ENCODE data around the gene GPRIN3.
"Not testable (repeated sequence)": the region's sequence is repeated elsewhere in the genome, so short reads cannot be mapped to it uniquely, and the experiment has no call there.

Gene GPRIN3

DNA sequence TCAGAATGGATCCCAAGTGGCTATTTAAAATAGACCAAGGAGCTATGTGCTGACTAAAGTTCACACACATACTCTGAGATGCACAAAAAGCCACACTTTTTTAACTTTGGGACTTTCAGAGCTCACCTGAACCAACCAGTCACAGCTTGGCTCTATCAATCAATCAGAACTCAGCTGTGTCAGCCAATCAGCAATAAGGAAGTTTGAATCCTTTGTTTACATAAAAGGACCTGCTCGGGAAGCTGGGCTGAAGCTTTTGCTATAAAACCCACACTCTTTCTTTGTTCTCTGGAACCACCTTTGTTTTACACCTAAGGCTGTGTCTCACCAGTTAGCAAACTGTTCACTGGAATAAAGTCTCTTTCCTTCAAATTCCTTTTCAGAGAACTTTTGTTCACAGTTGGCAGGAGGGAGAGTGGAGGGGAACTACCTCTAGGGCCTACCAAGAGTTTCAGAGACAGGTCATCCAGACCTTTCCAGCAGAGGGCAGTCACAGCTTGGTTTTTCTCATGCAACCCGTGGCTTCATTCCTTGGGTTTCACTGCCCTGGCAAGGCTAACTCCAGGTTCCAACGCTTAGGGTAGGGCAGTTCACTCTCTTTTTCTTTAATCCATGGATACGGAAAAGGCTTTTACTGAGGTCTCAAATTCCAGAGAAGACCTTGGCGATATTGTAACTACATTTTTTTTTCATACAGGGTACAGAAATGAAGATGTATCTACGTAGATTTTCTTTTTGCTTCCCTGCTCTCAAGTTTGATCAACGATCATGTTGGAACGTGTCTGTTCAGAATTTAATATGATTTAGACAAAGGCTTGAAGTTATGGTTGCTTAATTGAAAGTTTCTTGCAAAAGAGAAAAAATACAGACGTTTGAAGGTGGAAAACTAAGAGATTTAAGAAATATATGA is 80.7 kb downstream of the GPRIN3 start:
- Histone ChIP-seq H3K4me3 (no peak overlapping the region), H3K4me1 (peaks cover 3% of the 10 kb centered on the region; the same call in 1 of the 2 replicates), H3K27me3 (ENCODE audit: low read depth) (no peaks in the 10 kb centered on the region), H3K9me3 (no peaks in the 10 kb centered on the region), H3K36me3 (replicated peaks) (no peaks in the 10 kb centered on the region)
- peak; percentile 78 to 87 for DNase-seq (ENCODE audit: low spot score in 2 of 2)
- in situ Hi-C loops (cut with MboI; ENCODE audit: low sequenced_read_pairs), result no loop called here

DNA sequence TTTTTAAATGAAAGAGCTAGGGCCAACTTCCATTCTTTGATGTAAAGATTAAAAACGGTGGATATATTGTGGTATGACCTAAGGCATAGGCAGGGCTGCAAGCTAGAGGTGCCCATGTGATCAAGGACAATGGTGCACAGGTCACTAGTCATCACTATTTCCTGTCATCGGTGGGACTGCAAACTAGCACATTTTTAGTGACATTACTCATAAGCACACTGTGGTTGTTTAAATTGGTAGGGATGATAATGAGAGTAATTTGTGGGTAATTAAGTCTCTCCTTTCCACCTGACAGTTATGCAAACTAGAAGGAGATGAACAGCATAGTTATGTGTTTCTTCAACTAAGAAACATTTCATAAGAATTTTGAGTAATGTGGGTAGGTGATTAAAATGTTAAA is 85.4 kb downstream of the GPRIN3 start:
- in situ Hi-C loops (cut with MboI; ENCODE audit: low sequenced_read_pairs), result no loop called here
- Histone ChIP-seq H3K27me3 (ENCODE audit: low read depth) (no peaks in the 10 kb centered on the region), H3K9me3 (no peaks in the 10 kb centered on the region), H3K36me3 (replicated peaks) (no peaks in the 10 kb centered on the region), H3K4me3 (no peak overlapping the region), H3K4me1 (peaks cover 11% of the 10 kb centered on the region)
- no peak for DNase-seq (ENCODE audit: low spot score in 2 of 2)

DNA sequence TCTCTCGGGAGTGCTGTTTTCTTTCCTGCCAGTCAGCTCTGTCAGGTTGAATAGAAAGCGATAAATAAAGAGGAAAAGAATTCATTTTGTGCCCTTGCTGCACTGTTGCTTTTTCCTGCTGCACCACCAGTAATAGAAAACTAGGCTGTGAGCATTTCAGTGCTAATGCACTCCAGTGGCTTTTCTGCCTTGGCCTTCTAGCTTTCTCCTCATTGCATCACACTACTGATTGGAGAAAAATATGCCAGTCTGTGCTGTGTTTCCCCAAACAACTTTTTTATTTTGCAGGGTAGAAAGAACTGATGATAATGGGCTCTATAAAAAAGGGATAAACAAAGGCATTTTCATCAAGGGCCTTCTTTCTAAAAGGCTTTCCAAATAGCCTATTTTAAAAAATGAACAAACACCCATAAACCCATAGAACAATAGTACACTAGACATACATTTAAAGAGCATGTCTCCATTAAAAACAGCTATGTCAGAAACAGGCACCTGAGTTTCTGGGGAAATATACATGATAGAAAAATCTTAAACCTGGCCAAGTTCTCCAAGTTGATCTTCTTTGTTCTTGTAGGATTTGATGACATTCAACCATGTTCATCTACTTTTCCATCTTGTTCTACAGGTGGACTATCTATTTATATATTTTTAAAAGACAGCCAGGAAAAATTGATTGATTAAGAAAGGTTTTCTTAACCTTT is 86.3 kb downstream of the GPRIN3 start:
- H3K4me1 ChIP-seq, result peaks cover 8% of the 10 kb centered on the region
- no peaks in the 10 kb centered on the region for H3K27me3 ChIP-seq (ENCODE audit: low read depth)
- H3K4me3 ChIP-seq, result no peak overlapping the region
- H3K9me3 ChIP-seq, result no peaks in the 10 kb centered on the region
- in situ Hi-C loops (cut with MboI; ENCODE audit: low sequenced_read_pairs), result no loop called here
- DNase-seq (ENCODE audit: low spot score in 2 of 2), result no peak
- H3K36me3 ChIP-seq (replicated peaks), result no peaks in the 10 kb centered on the region

DNA sequence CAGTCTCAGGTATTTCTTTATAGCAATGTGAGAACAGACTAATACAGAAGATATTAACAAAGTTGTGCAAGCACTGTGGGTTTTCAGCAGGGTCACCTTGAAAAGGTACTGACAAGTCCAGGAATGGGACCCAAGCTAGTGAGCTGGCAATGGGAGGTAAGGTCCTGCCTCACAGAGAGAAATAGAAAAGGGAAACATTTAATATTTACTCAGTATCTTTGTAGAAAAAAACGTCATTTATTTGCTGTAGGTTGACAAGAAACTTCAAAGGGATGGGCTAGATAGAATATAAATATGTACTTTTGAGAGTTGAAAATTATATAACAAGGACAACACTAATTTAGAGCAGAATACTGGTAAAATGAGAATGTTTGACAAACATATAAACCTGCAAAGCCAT is 89.0 kb downstream of the GPRIN3 start:
- H3K36me3 ChIP-seq (replicated peaks), result no peaks in the 10 kb centered on the region
- in situ Hi-C loops (cut with MboI; ENCODE audit: low sequenced_read_pairs), result no loop called here
- DNase-seq (ENCODE audit: low spot score in 2 of 2), result no peak
- H3K27me3 ChIP-seq (ENCODE audit: low read depth), result no peaks in the 10 kb centered on the region
- no peaks in the 10 kb centered on the region for H3K9me3 ChIP-seq
- no peak overlapping the region for H3K4me3 ChIP-seq
- peaks cover 8% of the 10 kb centered on the region for H3K4me1 ChIP-seq

DNA sequence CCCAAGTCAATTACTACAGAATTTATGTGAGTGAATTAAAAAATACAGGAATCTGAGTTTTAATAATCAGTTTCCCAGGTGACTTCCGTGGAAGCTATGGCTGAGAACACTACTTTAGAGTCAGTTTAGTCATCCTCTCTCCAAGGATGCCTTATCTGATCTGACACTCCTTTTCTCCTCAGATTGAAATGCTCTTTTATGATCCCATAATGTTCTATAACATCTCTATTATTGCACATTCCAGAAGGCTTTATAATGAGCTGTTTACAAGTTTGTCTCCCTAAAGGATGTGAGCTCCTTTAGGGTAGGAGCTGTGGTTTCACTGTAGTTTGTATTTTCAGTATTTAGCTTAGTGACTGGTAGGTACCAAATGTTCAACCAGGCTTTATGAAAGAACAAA is 90.0 kb downstream of the GPRIN3 start:
- Histone ChIP-seq H3K27me3 (ENCODE audit: low read depth) (no peaks in the 10 kb centered on the region), H3K36me3 (replicated peaks) (no peaks in the 10 kb centered on the region), H3K9me3 (no peaks in the 10 kb centered on the region), H3K4me1 (peaks cover 8% of the 10 kb centered on the region), H3K4me3 (no peak overlapping the region)
- in situ Hi-C loops (cut with MboI; ENCODE audit: low sequenced_read_pairs), result no loop called here
- DNase-seq (ENCODE audit: low spot score in 2 of 2), result no peak

DNA sequence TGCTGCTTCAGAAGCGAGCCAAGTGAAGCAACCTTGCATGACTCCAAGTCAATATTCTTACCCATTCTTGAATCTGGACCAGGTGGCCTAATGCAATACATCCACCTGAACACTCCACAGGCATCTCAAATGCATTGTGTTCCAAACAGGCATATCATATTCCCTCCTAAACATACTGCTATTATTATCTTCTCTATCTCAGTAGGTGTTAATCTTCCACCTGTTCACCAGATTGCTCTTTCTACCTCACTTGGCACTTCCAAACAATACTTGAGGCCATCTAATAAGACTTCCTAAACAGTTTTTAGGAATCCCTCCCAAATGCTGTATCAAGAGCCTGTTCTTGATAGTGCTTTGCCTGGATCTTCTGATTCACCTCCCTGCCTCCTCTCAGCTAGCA is 90.7 kb downstream of the GPRIN3 start:
- in situ Hi-C loops (cut with MboI; ENCODE audit: low sequenced_read_pairs), result no loop called here
- Histone ChIP-seq H3K4me3 (no peak overlapping the region), H3K36me3 (replicated peaks) (no peaks in the 10 kb centered on the region), H3K9me3 (no peaks in the 10 kb centered on the region), H3K4me1 (peaks cover 8% of the 10 kb centered on the region), H3K27me3 (ENCODE audit: low read depth) (no peaks in the 10 kb centered on the region)
- no peak for DNase-seq (ENCODE audit: low spot score in 2 of 2)

DNA sequence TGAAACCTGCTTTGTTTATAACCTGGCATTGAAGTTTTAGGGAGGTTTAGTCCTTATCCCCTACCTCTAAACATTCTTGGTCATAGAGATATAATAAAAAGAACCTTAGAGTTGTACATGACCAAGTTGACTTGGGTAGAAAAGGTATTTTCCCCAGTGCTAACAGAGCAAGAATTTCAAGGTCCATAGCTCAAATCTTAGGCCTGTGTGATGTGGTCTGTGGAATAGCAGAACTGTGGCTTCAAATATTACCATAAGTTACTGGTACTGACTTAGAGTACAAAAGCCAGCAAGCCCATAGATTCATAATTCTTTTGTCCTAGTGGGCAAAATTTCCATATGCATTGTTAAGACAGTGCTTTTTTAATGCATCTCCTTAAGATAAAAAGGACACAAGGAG is 91.2 kb downstream of the GPRIN3 start:
- Histone ChIP-seq H3K9me3 (no peaks in the 10 kb centered on the region), H3K4me3 (no peak overlapping the region), H3K36me3 (replicated peaks) (no peaks in the 10 kb centered on the region), H3K4me1 (peaks cover 8% of the 10 kb centered on the region), H3K27me3 (ENCODE audit: low read depth) (no peaks in the 10 kb centered on the region)
- DNase-seq (ENCODE audit: low spot score in 2 of 2), result no peak
- in situ Hi-C loops (cut with MboI; ENCODE audit: low sequenced_read_pairs), result no loop called here

DNA sequence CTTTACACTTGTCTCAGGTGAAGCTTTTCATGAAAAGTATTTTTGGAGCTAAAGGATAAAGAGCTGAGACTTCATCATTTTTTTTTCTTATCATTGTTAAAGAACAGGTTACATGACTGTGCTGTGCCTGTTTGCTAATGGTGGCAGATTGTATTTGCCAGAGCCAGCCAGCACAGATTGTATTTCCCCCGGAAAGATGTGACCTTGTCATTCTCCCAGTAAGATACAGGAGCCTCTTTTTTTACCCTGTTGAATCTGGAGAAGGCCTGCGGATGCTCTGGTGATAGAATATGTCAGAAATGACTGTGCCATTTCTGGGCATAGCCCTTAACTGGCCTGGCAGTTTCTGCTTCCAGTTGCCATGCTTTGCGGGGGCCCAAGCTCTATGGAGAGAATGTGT is 91.9 kb downstream of the GPRIN3 start:
- H3K4me1 ChIP-seq, result peaks cover 3% of the 10 kb centered on the region
- no peak overlapping the region for H3K4me3 ChIP-seq
- H3K9me3 ChIP-seq, result no peaks in the 10 kb centered on the region
- no peak for DNase-seq (ENCODE audit: low spot score in 2 of 2)
- H3K36me3 ChIP-seq (replicated peaks), result no peaks in the 10 kb centered on the region
- H3K27me3 ChIP-seq (ENCODE audit: low read depth), result no peaks in the 10 kb centered on the region
- in situ Hi-C loops (cut with MboI; ENCODE audit: low sequenced_read_pairs), result no loop called here

DNA sequence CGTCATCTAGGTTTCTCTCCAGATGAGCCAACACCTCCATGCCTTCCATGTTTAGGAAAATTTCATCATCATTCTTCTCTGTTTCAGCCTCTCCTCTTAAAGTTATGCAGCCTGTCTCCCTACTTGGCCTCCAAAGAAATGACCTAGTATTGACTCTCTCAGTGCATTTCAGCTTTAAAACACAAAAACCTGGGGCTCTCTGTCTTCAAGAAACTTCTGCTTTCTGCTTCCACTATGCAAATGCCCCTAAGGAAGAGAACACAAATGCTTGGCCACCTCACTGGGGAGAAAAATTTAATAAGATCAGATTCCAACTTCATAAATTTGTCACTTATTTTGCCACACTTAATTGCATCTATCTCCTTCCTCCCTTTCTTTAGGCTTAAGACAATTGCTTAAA is 93.3 kb downstream of the GPRIN3 start:
- Histone ChIP-seq H3K9me3 (no peaks in the 10 kb centered on the region), H3K4me1 (no peaks in the 10 kb centered on the region), H3K4me3 (no peak overlapping the region), H3K36me3 (replicated peaks) (no peaks in the 10 kb centered on the region), H3K27me3 (ENCODE audit: low read depth) (no peaks in the 10 kb centered on the region)
- DNase-seq (ENCODE audit: low spot score in 2 of 2), result no peak
- in situ Hi-C loops (cut with MboI; ENCODE audit: low sequenced_read_pairs), result no loop called here

DNA sequence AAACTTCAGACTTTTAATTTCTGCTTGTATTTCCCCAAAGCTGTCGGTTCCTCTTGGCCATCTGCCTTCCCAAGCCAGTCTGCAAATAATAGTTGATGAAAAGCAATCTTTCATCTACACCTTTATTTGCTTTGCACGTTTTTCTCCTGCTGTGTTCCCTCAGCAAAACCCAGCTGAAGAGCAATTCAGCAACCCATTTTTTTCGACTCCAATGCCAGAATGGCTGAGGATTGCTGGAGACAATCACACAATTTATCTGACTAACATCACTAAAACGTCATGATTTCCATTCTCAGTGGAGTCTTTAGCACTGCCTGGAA is 94.3 kb downstream of the GPRIN3 start:
- Histone ChIP-seq H3K27me3 (ENCODE audit: low read depth) (no peaks in the 10 kb centered on the region), H3K36me3 (replicated peaks) (no peaks in the 10 kb centered on the region), H3K4me3 (no peak overlapping the region), H3K4me1 (no peaks in the 10 kb centered on the region), H3K9me3 (no peaks in the 10 kb centered on the region)
- in situ Hi-C loops (cut with MboI; ENCODE audit: low sequenced_read_pairs), result no loop called here
- no peak for DNase-seq (ENCODE audit: low spot score in 2 of 2)

DNA sequence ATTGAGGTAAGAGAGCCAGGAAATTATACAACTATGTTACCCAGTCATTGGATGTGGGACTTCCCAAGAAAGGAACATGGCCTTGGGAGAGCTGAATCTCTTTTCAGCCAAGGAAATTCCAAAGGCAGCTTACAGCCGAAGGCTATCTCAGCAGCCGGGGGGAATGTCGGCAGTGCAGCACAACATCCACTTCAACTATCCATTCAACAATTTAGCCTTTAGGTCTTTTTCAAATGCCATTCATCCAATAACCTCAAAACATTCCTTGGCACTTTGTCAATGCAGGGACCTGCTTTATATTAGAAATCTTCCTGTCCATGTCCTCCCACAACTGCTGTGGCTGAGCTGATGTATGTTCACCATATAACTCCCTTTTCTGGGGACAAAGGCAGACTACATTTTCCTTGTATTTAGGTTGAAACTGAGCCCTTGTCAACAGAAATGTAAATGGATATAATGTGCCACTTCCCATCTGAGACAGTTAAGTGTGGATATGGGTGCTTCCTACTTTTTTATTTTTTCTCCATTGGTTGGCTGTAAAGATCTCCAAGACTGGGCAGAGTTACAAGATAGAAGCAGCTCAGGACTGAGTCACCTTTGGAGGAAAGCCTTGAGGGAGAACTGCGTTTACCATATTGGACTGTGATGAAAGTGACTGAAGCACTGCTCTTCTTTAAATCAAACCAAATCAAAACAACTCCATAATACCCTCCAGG is 94.8 kb downstream of the GPRIN3 start:
- H3K36me3 ChIP-seq (replicated peaks), result no peaks in the 10 kb centered on the region
- in situ Hi-C loops (cut with MboI; ENCODE audit: low sequenced_read_pairs), result no loop called here
- H3K9me3 ChIP-seq, result no peaks in the 10 kb centered on the region
- H3K27me3 ChIP-seq (ENCODE audit: low read depth), result no peaks in the 10 kb centered on the region
- H3K4me1 ChIP-seq, result no peaks in the 10 kb centered on the region
- DNase-seq (ENCODE audit: low spot score in 2 of 2), result no peak
- H3K4me3 ChIP-seq, result no peak overlapping the region

DNA sequence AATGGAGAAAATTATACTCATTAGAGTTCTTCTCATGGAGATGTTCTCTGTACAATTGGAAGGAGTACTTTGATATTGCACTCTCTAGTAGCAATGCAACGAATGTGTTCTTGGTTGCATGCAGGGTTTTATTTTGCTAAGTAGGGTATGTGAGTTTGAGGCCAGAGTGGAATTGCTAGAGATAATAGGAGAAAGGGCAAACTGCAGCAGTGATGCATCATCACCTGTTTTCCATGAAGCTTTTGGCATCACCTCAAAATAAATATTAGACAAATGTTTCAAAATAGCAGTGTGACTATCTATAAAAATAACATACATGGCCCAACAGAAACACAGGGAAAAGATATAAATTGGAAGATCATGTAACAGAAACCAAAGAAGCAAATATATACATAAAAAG is 103.0 kb downstream of the GPRIN3 start:
- in situ Hi-C loops (cut with MboI; ENCODE audit: low sequenced_read_pairs), result no loop called here
- Histone ChIP-seq H3K9me3 (no peaks in the 10 kb centered on the region), H3K4me3 (no peak overlapping the region), H3K27me3 (ENCODE audit: low read depth) (no peaks in the 10 kb centered on the region), H3K4me1 (no peaks in the 10 kb centered on the region), H3K36me3 (replicated peaks) (no peaks in the 10 kb centered on the region)
- no peak for DNase-seq (ENCODE audit: low spot score in 2 of 2)

DNA sequence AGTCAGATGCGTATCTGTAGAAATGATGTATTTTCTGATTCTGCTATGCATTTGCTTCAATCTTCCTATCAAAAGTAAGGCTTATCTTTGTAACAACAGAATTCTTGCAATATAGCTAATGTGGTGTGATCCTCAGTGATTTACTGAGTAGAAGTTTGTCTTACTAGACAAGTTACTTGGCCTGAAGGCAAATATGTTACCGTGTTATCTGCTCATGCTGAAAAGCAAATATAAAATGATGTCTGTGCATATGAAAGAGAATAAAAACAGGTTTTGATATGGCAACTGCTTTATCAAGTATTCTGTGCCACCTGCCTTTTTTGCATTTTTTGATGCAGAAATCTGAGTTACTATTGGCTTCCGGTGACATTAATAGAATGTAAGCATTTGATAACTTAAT is 103.7 kb downstream of the GPRIN3 start:
- H3K9me3 ChIP-seq, result no peaks in the 10 kb centered on the region
- no peak overlapping the region for H3K4me3 ChIP-seq
- H3K36me3 ChIP-seq (replicated peaks), result no peaks in the 10 kb centered on the region
- H3K4me1 ChIP-seq, result no peaks in the 10 kb centered on the region
- in situ Hi-C loops (cut with MboI; ENCODE audit: low sequenced_read_pairs), result no loop called here
- no peaks in the 10 kb centered on the region for H3K27me3 ChIP-seq (ENCODE audit: low read depth)
- DNase-seq (ENCODE audit: low spot score in 2 of 2), result no peak

DNA sequence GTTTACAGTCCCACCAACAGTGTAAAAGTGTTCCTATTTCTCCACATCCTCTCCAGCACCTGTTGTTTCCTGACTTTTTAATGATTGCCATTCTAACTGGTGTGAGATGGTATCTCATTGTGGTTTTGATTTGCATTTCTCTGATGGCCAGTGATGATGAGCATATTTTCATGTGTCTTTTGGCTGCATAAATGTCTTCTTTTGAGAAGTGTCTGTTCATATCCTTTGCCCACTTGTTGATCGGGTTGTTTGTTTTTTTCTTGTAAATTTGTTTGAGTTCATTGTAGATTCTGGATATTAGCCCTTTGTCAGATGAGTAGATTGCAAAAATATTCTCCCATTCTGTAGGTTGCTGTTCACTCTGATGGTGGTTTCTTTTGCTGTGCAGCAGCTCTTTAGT is 108.2 kb downstream of the GPRIN3 start:
- DNase-seq (ENCODE audit: low spot score in 2 of 2); in situ Hi-C loops (cut with MboI; ENCODE audit: low sequenced_read_pairs); H3K4me3 ChIP-seq; H3K9me3 ChIP-seq; H3K27me3 ChIP-seq (ENCODE audit: low read depth); H3K36me3 ChIP-seq (replicated peaks): not testable (repeated sequence)
- H3K4me1 ChIP-seq, result peaks cover 22% of the 10 kb centered on the region
